ENCODE measurements around the gene UBXN7. TPM values are rescaled to one million over a fixed set of nuclear protein-coding genes. Genes with fewer than 3 reads are reported as not detected.
"Not testable (repeated sequence)": the region's sequence is repeated elsewhere in the genome, so short reads cannot be mapped to it uniquely, and the experiment has no call there.

The UBXN7 gene
- total RNA-seq, 1 experiment from 2014 or later = 61.7 TPM

- BruUV-seq (replicated peaks) = no TSS peak
- Histone ChIP-seq H3K36me3 (ENCODE audit: control insufficient read depth, insufficient read depth, low read length) (peaks cover 4% of the 10 kb centered on the region; the same call in 1 of the 2 replicates), H3K9me3 (ENCODE audit: control insufficient read depth, insufficient read depth, low read depth, low read length) (no peaks in the 10 kb centered on the region), H3K27me3 (ENCODE audit: control insufficient read depth, insufficient read depth, low read length) (no peaks in the 10 kb centered on the region), H3K27ac (ENCODE audit: low read length) (no peak overlapping the region), H3K4me1 (ENCODE audit: control insufficient read depth, insufficient read depth, low read length) (no peaks in the 10 kb centered on the region), H3K4me3 (ENCODE audit: low read depth in 2 of 2, low read length in 2 of 2) (no peak overlapping the region)
- ATAC-seq (no peak), DNase-seq (ENCODE audit: low read depth, low spot score) (no peak)
- CTCF ChIA-PET = no interaction called here
- intact Hi-C loops (cut with micrococcal nuclease; ENCODE audit: unreplicated experiment) (no loop called here), in situ Hi-C loops (cut with HindIII; ENCODE audit: low pct_unique_long_range_greater_than_20kb, low sequenced_read_pairs) (no loop called here)
- TF ChIP-seq POLR2AphosphoS5 (IDR thresholded peaks at IDR 0.05; ENCODE audit: low read depth, low read length) (no peak), CTCF (IDR thresholded peaks at IDR 0.05) (no peak), TCF7L2 (IDR thresholded peaks at IDR 0.05; ENCODE audit: low read depth, low read length) (no peak), SIN3A (IDR thresholded peaks at IDR 0.05; ENCODE audit: borderline replicate concordance, insufficient read depth, low read depth, low read length) (no peak)
- TF ChIP-seq, protein P1, sequence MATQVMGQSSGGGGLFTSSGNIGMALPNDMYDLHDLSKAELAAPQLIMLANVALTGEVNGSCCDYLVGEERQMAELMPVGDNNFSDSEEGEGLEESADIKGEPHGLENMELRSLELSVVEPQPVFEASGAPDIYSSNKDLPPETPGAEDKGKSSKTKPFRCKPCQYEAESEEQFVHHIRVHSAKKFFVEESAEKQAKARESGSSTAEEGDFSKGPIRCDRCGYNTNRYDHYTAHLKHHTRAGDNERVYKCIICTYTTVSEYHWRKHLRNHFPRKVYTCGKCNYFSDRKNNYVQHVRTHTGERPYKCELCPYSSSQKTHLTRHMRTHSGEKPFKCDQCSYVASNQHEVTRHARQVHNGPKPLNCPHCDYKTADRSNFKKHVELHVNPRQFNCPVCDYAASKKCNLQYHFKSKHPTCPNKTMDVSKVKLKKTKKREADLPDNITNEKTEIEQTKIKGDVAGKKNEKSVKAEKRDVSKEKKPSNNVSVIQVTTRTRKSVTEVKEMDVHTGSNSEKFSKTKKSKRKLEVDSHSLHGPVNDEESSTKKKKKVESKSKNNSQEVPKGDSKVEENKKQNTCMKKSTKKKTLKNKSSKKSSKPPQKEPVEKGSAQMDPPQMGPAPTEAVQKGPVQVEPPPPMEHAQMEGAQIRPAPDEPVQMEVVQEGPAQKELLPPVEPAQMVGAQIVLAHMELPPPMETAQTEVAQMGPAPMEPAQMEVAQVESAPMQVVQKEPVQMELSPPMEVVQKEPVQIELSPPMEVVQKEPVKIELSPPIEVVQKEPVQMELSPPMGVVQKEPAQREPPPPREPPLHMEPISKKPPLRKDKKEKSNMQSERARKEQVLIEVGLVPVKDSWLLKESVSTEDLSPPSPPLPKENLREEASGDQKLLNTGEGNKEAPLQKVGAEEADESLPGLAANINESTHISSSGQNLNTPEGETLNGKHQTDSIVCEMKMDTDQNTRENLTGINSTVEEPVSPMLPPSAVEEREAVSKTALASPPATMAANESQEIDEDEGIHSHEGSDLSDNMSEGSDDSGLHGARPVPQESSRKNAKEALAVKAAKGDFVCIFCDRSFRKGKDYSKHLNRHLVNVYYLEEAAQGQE (IDR thresholded peaks at IDR 0.05; ENCODE audit: insufficient read depth in 1 of 2, low read depth in 2 of 2, low read length in 1 of 2) = no peak
- POLR2A ChIA-PET = no interaction called here
Observed at GRCh38 chr3:196388956-196389355, 43.3 kb downstream of the UBXN7 start.

DNA sequence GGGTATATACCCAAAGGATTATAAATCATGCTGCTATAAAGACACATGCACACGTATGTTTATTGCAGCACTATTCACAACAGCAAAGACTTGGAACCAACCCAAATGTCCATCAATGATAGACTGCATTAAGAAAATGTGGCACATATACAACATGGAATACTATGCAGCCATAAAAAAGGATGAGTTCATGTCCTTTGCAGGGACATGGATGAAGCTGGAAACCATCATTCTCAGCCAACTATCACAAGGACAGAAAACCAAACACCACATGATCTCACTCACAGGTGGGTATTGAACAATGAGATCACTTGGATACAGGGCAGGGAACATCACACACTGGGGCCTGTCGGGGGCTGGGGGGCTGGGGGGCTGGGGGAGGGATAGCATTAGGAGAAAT, 44.3 kb downstream of the UBXN7 start:
- H3K36me3 ChIP-seq (ENCODE audit: control insufficient read depth, insufficient read depth, low read length); intact Hi-C loops (cut with micrococcal nuclease; ENCODE audit: unreplicated experiment); BruUV-seq (replicated peaks); H3K27ac ChIP-seq (ENCODE audit: low read length); POLR2A ChIA-PET; in situ Hi-C loops (cut with HindIII; ENCODE audit: low pct_unique_long_range_greater_than_20kb, low sequenced_read_pairs); H3K9me3 ChIP-seq (ENCODE audit: control insufficient read depth, insufficient read depth, low read depth, low read length); H3K4me3 ChIP-seq (ENCODE audit: low read depth in 2 of 2, low read length in 2 of 2); DNase-seq (ENCODE audit: low read depth, low spot score); CTCF ChIA-PET; H3K4me1 ChIP-seq (ENCODE audit: control insufficient read depth, insufficient read depth, low read length); H3K27me3 ChIP-seq (ENCODE audit: control insufficient read depth, insufficient read depth, low read length); ATAC-seq: not testable (repeated sequence)

- ATAC-seq; H3K27me3 ChIP-seq (ENCODE audit: control insufficient read depth, insufficient read depth, low read length); DNase-seq (ENCODE audit: low read depth, low spot score); H3K4me3 ChIP-seq (ENCODE audit: low read depth in 2 of 2, low read length in 2 of 2); H3K9me3 ChIP-seq (ENCODE audit: control insufficient read depth, insufficient read depth, low read depth, low read length); POLR2A ChIA-PET; H3K36me3 ChIP-seq (ENCODE audit: control insufficient read depth, insufficient read depth, low read length); BruUV-seq (replicated peaks); CTCF ChIA-PET; in situ Hi-C loops (cut with HindIII; ENCODE audit: low pct_unique_long_range_greater_than_20kb, low sequenced_read_pairs); H3K27ac ChIP-seq (ENCODE audit: low read length); intact Hi-C loops (cut with micrococcal nuclease; ENCODE audit: unreplicated experiment); H3K4me1 ChIP-seq (ENCODE audit: control insufficient read depth, insufficient read depth, low read length): not testable (repeated sequence)
Observed at GRCh38 chr3:196386797-196387196, 45.4 kb downstream of the UBXN7 start.

DNA sequence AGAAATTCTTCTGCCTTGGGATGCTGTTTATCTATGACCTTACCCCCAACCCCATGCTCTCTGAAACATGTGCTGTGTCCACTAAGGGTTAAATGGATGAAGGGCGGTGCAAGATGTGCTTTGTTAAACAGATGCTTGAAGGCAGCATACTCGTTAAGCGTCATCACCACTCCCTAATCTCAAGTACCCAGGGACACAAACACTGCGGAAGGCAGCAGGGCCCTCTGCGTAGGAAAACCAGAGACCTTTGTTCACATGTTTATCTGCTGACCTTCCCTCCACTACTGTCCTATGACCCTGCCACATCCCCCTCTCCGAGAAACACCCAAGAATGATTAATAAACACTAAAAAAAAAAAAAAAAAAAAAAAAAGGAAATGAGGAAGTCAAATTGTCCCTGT, 46.2 kb downstream of the UBXN7 start:
- H3K27ac ChIP-seq (ENCODE audit: low read length); H3K36me3 ChIP-seq (ENCODE audit: control insufficient read depth, insufficient read depth, low read length); H3K9me3 ChIP-seq (ENCODE audit: control insufficient read depth, insufficient read depth, low read depth, low read length); CTCF ChIA-PET; DNase-seq (ENCODE audit: low read depth, low spot score); in situ Hi-C loops (cut with HindIII; ENCODE audit: low pct_unique_long_range_greater_than_20kb, low sequenced_read_pairs); BruUV-seq (replicated peaks); ATAC-seq; POLR2A ChIA-PET; H3K4me1 ChIP-seq (ENCODE audit: control insufficient read depth, insufficient read depth, low read length); H3K4me3 ChIP-seq (ENCODE audit: low read depth in 2 of 2, low read length in 2 of 2); H3K27me3 ChIP-seq (ENCODE audit: control insufficient read depth, insufficient read depth, low read length); intact Hi-C loops (cut with micrococcal nuclease; ENCODE audit: unreplicated experiment): not testable (repeated sequence)

- H3K27ac ChIP-seq (ENCODE audit: low read length); intact Hi-C loops (cut with micrococcal nuclease; ENCODE audit: unreplicated experiment); CTCF ChIA-PET; BruUV-seq (replicated peaks); DNase-seq (ENCODE audit: low read depth, low spot score); H3K9me3 ChIP-seq (ENCODE audit: control insufficient read depth, insufficient read depth, low read depth, low read length); H3K4me3 ChIP-seq (ENCODE audit: low read depth in 2 of 2, low read length in 2 of 2); H3K36me3 ChIP-seq (ENCODE audit: control insufficient read depth, insufficient read depth, low read length); H3K27me3 ChIP-seq (ENCODE audit: control insufficient read depth, insufficient read depth, low read length); in situ Hi-C loops (cut with HindIII; ENCODE audit: low pct_unique_long_range_greater_than_20kb, low sequenced_read_pairs); H3K4me1 ChIP-seq (ENCODE audit: control insufficient read depth, insufficient read depth, low read length); ATAC-seq; POLR2A ChIA-PET: not testable (repeated sequence)
Observed at GRCh38 chr3:196385446-196385845, 46.8 kb downstream of the UBXN7 start.
